ENCODE results near the gene SIX1.

SIX1 gene

DNA sequence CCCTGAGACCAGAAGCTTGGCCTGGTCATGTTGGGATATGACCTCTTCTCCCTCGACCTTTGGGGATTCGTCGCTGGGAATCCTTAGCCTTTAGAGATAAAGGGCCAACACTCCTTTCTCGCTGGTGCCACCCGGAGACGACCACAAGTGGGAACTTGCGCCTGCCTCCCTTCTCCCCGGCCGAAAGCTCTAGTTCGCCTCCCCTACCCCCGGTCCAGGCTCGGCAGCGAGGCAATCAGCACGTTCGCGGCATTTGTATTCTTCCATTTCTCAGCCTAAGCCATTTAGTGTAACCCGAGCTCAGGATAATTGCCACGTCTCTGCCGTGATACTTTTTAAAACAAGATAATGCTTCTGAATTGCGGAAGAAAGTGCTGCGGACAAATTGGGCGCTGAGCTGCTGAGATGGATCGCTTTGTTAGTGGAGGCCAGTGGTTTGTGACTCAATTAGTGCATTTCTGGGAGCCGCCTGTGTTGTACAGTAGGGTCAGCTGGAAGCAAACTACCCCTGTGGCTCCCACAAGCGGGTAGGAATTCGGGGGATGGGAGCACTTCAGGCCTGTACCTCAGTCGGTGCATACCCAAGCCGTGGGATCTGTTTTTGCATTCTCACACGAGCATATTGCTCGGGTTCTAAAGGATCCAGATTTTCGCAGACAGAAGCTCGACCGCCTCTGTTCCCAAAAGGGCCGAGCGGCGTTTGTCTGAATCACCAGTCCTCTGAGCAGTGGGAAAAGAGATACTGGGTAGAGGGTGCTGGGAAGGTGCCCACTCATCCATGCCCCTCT is 6.8 kb upstream of the SIX1 start:
- in situ Hi-C loops (cut with HindIII; ENCODE audit: low sequenced_read_pairs) = no loop called here
- DNase-seq (ENCODE audit: low read depth, low spot score) = peak; percentile 45
- peak overlapping the region; percentile 63 for H3K4me3 ChIP-seq (ENCODE audit: low read depth, low read length)
- TF ChIP-seq, protein P1, sequence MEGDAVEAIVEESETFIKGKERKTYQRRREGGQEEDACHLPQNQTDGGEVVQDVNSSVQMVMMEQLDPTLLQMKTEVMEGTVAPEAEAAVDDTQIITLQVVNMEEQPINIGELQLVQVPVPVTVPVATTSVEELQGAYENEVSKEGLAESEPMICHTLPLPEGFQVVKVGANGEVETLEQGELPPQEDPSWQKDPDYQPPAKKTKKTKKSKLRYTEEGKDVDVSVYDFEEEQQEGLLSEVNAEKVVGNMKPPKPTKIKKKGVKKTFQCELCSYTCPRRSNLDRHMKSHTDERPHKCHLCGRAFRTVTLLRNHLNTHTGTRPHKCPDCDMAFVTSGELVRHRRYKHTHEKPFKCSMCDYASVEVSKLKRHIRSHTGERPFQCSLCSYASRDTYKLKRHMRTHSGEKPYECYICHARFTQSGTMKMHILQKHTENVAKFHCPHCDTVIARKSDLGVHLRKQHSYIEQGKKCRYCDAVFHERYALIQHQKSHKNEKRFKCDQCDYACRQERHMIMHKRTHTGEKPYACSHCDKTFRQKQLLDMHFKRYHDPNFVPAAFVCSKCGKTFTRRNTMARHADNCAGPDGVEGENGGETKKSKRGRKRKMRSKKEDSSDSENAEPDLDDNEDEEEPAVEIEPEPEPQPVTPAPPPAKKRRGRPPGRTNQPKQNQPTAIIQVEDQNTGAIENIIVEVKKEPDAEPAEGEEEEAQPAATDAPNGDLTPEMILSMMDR (IDR thresholded peaks at IDR 0.05; ENCODE audit: low read depth, low read length) = no peak

DNA sequence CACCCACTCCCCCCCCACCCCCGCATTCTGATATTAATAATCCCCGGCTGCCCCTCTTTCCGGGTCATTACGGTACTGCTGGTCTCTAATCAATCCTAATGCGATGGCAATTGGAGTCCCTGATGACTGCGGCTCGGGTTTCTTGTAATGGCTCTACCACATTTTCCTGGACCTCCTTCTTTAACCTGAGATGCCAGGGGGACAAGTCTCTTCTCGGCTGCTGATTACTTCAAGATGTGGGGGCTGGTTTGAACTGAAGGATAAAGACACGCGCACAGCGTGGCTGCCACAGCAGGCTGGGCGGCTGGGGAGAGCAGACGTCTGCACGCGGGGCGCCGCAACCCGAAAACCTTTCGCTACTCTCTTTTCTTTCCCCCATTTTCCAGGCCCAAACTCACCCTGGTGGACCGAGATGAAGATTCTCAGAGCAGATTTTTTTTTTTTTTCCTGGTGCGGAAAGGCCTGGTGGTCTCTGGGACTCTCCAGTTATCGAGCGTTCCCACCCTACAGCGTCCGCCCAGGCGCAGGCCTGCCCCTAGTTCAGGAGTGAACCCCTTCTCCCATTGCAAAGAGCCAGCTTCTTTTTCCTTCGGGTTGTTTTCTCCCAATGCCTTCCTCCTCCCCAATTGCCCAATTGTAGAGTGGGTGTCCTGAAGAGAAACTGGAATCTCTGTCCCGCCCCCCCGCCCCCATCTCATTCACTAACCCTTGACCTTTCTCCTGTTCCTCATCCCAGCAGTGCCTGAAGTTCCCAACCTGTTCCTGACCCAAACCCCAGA is 6.0 kb upstream of the SIX1 start:
- TF ChIP-seq, protein P1 (IDR thresholded peaks at IDR 0.05; ENCODE audit: low read depth, low read length) = no peak
- no peak for DNase-seq (ENCODE audit: low read depth, low spot score)
- in situ Hi-C loops (cut with HindIII; ENCODE audit: low sequenced_read_pairs) = no loop called here
- H3K4me3 ChIP-seq (ENCODE audit: low read depth, low read length) = no peak overlapping the region

DNA sequence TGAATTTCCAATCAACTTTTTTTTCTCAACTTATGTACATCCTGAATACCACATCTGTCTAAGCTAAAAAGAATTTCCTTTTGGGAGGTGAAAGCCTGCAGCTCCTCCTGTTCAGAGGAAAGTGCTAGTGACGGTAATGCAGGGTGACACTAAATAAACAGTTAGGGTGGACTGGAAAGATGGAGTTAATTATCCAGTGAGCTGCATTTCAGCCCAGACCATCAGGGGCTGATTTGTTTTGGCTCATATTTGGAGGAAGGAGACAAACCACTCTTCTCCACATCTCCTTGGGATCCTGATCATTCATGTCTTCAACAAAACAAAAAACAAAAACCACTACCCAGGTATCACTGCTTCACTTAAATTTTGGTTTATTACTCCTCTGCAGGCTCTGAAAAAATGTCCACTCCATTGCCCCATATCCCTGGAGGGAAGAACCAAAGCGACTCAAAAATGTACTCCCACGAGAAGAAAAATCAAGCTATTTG is 5.1 kb upstream of the SIX1 start:
- in situ Hi-C loops (cut with HindIII; ENCODE audit: low sequenced_read_pairs) = no loop called here
- DNase-seq (ENCODE audit: low read depth, low spot score) = peak; percentile 56
- H3K4me3 ChIP-seq (ENCODE audit: low read depth, low read length) = no peak overlapping the region
- TF ChIP-seq, protein P1 (IDR thresholded peaks at IDR 0.05; ENCODE audit: low read depth, low read length) = no peak

DNA sequence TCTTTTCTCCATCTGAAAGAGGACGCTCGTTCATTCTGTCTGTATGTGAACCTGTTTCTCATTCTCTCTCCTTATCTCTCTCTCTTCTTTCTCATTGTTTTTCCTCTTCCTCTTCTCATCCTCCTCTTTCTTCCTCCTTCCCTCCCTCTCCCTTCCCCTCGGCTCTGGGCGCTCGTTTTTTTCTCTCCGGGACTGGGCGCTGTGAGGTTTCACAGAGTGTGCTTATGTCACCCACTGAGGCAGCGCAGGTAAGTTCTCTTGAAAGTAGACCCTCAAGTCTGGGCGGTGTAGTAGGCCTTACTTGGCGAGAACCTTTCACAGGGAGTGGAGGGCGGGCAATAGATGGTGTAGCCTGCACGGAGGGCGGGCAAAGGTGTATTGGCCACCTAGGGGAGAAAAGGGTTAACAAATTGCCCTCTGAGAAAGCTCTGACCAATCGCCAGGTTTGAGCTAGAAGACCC is 4.5 kb upstream of the SIX1 start:
- no peak for DNase-seq (ENCODE audit: low read depth, low spot score)
- in situ Hi-C loops (cut with HindIII; ENCODE audit: low sequenced_read_pairs) = no loop called here
- H3K4me3 ChIP-seq (ENCODE audit: low read depth, low read length) = peak overlapping the region; percentile 21
- TF ChIP-seq, protein P1 (IDR thresholded peaks at IDR 0.05; ENCODE audit: low read depth, low read length) = no peak

DNA sequence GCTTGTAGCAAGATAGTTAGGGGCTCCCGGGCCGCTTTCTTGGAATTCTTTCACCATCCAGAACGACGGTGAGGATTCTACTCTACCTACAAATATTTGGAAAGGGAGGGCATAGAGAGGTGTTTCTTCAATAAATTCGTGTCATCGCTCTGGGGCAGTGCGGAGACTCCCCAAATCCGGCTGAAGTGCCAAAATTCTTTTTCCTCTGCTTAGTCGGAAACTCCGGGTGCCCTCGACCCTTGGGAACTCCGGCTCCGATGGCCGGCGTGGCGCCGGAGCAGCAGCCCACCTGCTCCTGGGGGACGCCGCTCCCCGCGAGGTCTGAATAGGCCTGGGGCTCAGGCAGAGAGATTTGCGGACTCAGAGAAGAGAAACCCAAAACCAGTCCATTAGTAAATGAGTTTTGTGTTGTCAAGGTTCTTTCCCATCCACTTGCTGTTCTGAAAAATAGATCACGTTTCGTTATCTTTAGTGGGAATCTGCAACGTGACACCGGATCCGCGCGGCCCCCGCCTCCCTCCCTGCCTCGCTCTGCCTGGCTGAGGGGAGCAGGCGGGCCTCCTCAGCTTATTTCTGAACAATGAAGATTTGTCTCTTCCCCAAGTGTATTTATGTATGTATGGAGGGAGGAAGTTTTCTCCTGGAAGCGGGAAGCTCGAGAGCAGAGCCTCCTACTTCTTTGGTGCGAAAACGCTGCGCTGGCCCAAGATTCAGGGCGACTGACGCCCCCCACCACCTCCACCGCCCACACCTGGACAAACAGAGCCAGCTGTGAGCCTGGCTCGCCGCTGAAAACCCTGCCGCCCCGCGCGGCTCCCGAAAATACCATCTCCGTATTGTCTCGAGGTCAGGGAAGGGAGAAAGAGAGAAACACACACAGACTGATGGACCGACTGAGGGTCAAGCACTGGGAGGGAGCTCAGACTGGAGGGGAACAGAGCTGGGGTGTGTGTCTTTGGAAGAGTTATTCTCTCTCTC is 3.7 kb upstream of the SIX1 start:
- in situ Hi-C loops (cut with HindIII; ENCODE audit: low sequenced_read_pairs) = no loop called here
- no peak for DNase-seq (ENCODE audit: low read depth, low spot score)
- TF ChIP-seq, protein P1 (IDR thresholded peaks at IDR 0.05; ENCODE audit: low read depth, low read length) = no peak
- peak overlapping the region; percentile 21 for H3K4me3 ChIP-seq (ENCODE audit: low read depth, low read length)

All from astrocyte of the spinal cord (primary cell).